ENCODE measurements around the gene ITPKB.

- TF ChIP-seq, protein P1, sequence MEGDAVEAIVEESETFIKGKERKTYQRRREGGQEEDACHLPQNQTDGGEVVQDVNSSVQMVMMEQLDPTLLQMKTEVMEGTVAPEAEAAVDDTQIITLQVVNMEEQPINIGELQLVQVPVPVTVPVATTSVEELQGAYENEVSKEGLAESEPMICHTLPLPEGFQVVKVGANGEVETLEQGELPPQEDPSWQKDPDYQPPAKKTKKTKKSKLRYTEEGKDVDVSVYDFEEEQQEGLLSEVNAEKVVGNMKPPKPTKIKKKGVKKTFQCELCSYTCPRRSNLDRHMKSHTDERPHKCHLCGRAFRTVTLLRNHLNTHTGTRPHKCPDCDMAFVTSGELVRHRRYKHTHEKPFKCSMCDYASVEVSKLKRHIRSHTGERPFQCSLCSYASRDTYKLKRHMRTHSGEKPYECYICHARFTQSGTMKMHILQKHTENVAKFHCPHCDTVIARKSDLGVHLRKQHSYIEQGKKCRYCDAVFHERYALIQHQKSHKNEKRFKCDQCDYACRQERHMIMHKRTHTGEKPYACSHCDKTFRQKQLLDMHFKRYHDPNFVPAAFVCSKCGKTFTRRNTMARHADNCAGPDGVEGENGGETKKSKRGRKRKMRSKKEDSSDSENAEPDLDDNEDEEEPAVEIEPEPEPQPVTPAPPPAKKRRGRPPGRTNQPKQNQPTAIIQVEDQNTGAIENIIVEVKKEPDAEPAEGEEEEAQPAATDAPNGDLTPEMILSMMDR (IDR thresholded peaks at IDR 0.05; ENCODE audit: borderline replicate concordance, extremely low read depth, low read length, poor library complexity, severe bottlenecking), result no peak
- TF ChIP-seq EZH2 (IDR thresholded peaks at IDR 0.05; ENCODE audit: borderline replicate concordance, low read depth, low read length, severe bottlenecking), result no peak
These were observed 24.9 kb downstream of the ITPKB start for GRCh38 chr1:226714148-226714547.

All from DND-41 (cell line).